ENCODE results near the gene SEMA3C.

DNA sequence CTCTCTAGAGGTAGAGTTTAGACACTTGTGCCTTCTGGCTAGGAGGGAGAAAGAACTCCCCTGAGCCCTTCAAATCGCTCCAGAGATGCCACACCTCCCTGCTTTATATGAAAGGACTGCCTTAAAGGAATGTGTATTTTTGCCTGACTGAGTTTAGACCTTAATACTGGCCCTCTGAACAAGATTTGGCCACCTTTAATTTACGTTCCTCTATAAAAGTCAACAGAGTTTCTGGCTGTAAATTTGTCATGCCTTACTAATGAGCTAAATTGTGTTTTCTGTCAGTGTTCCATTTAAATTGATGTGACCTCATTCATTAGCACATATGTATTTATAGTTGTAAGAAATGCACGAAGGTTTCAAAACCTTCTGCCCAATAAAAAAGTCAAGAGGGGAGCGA lies 48.0 kb downstream of the SEMA3C start:
- TF ChIP-seq, protein P1, sequence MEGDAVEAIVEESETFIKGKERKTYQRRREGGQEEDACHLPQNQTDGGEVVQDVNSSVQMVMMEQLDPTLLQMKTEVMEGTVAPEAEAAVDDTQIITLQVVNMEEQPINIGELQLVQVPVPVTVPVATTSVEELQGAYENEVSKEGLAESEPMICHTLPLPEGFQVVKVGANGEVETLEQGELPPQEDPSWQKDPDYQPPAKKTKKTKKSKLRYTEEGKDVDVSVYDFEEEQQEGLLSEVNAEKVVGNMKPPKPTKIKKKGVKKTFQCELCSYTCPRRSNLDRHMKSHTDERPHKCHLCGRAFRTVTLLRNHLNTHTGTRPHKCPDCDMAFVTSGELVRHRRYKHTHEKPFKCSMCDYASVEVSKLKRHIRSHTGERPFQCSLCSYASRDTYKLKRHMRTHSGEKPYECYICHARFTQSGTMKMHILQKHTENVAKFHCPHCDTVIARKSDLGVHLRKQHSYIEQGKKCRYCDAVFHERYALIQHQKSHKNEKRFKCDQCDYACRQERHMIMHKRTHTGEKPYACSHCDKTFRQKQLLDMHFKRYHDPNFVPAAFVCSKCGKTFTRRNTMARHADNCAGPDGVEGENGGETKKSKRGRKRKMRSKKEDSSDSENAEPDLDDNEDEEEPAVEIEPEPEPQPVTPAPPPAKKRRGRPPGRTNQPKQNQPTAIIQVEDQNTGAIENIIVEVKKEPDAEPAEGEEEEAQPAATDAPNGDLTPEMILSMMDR (IDR thresholded peaks at IDR 0.05): no peak
- TF ChIP-seq POLR2A (IDR thresholded peaks at IDR 0.05): no peak
